ENCODE results near the gene PCDH12.
A peak's percentile ranks its signal among the peaks of the same experiment; 100 is the strongest.

The PCDH12 gene

DNA sequence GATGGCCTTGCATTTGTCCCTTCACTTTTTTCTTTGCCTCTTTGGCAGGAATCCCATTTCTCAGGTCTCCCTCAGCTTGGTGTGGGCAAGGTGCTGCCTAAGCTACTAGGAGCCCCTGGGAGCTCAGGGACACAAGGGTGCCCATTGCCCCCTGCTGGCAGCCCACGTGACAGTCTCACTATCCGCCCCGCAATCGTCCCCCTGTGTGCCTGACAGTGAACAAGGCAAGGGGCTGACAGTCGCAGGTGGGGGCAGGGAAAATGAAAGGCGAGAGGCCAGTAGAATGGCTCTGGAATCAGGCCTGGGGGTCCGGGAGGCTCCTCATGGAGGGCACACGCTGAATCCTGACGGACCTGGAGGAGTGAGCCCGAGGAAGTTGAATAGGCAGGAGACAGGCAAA, 2.0 kb upstream of the PCDH12 start:
- TF ChIP-seq CTCF (IDR thresholded peaks at IDR 0.05; ENCODE audit: control insufficient read depth, extremely low read depth, insufficient read depth) = peak; percentile 55; the same call in 1 of the 2 replicates
- DNase-seq (ENCODE audit: low read depth) = no peak
- no peak overlapping the region for H3K4me3 ChIP-seq (ENCODE audit: low read depth, low read length)

DNA sequence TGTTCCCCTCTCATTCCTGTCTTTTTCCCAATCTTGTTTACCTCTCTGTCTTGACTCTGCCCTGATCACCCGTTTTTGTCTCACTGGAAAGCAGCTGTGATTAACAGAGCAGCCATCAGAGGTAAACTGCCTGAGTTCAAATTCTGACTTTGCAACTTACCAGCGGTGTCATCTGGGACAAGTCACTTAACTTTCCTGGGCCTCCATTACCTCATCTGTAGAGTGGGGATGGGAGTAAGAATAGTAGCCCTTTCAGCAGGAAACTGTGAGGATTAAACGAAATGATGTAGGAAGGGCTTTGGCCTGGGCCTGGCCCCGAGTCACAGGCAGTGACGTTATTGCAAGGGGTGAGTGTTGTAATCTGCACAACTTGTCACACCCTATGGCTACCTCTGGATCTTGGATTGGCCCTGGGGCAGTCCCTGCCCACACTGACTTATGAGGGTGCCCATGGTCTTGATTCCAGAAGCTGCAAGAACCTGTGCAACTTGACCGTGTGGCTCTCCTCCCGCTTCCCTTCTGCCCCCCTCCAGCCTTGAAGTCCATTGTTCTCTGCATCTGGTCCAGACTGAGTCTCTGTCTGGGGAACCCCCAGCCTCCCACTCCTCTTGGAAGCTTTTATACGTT, 657 bp upstream of the PCDH12 start:
- no peak for TF ChIP-seq CTCF (IDR thresholded peaks at IDR 0.05; ENCODE audit: control insufficient read depth, extremely low read depth, insufficient read depth)
- DNase-seq (ENCODE audit: low read depth) = no peak
- H3K4me3 ChIP-seq (ENCODE audit: low read depth, low read length) = no peak overlapping the region

GRCh38 chr5:141957367-141957996, 520 bp downstream of the PCDH12 start:
- H3K4me3 ChIP-seq (ENCODE audit: low read depth, low read length) = no peak overlapping the region
- TF ChIP-seq CTCF (IDR thresholded peaks at IDR 0.05; ENCODE audit: control insufficient read depth, extremely low read depth, insufficient read depth) = no peak
- DNase-seq (ENCODE audit: low read depth) = no peak

DNA sequence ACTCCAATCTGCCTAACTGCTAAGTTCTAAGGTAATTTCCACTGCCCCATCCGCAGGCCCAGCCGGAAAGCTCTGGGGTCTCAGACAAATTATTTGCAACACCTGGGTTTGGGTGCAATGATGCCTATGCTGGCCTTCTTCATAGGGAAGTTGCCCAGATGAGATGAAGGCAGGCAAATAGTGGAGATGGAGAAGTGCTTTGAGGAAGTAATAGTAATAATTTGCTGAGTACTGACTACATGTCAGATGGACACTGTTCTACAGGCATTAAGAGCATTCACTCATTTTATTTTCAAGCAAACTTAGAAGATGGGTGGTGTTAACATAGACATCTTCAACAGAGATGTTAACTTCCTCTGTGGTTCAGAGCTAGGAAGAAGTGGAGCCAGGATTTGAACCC, 3.8 kb downstream of the PCDH12 start:
- H3K4me3 ChIP-seq (ENCODE audit: low read depth, low read length) = no peak overlapping the region
- TF ChIP-seq CTCF (IDR thresholded peaks at IDR 0.05; ENCODE audit: control insufficient read depth, extremely low read depth, insufficient read depth) = no peak
- DNase-seq (ENCODE audit: low read depth) = no peak

- H3K4me3 ChIP-seq (ENCODE audit: low read depth, low read length) = no peak overlapping the region
- no peak for TF ChIP-seq CTCF (IDR thresholded peaks at IDR 0.05; ENCODE audit: control insufficient read depth, extremely low read depth, insufficient read depth)
- no peak for DNase-seq (ENCODE audit: low read depth)
Measured at GRCh38 chr5:141952020-141952419, 6.0 kb downstream of the PCDH12 start.

DNA sequence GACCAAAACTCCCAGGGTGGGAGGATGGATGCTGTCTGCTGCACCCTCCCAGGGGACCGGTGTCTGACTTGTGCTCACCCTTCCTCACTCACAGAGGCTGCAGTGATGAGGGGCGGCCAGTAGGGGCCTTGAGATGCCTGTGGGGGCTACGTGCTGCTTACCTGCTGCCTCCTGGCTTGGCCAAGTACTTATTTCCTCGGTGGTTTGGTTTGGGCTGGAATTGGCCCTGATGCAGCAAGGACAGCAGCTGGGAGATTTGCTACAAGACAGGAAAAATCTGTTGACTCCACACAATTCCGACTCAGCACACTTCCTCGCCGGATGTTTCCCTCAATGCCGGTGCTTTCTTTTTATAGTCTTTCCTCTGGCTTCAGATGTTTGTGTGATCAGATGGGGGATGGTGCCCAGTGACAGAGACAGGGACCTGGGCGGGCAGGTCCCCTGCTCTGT, 6.6 kb downstream of the PCDH12 start:
- TF ChIP-seq CTCF (IDR thresholded peaks at IDR 0.05; ENCODE audit: control insufficient read depth, extremely low read depth, insufficient read depth) = no peak
- no peak for DNase-seq (ENCODE audit: low read depth)
- no peak overlapping the region for H3K4me3 ChIP-seq (ENCODE audit: low read depth, low read length)

Data from LNCaP clone FGC (cell line).